GM21528 (cell line): ENCODE data around the gene SKOR1.

Source experiments
- ATAC-seq: cut with Tn5 transposase; IDR thresholded peaks from one replicate; pipeline ENCODE4 v1.9.1; 2021; ENCODE audit warnings: mild to moderate bottlenecking, moderate library complexity; ENCODE audit not compliant: unreplicated experiment, low FRiP score

Gene SKOR1

DNA sequence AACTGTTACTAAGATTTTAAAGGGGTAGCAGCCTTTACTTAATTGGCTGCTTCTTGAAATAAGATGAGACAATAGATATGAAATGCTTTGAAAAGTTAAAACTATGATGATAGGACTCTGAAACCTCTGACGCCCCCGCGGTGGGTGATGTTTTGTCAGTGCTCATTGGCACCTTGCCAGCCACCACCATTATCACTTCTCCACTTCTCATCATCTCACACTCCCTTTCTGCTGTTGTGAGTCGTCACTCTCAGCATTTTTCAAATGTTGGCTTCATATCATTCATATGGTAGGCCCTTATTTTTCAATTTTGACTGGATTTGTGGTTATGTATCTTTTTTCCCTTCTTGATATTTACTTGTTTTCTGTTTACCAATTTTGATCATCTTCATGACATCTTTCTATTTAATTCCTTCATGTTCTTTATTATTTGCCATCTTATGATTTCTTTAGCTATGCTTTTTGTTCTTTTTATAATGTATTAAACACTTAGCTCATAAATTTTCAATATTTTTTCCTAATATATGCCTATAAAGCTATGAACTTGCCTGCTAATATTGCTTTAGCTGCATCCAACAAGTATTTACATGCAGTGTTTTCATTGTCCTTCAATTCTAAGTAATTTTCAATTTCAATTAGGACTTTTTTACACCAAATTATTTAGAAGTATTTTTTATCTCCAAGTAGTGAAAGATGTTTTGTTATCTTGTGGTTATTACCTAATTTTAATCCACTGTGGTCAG, 30.3 kb upstream of the SKOR1 start:
- ATAC-seq, result no peak

DNA sequence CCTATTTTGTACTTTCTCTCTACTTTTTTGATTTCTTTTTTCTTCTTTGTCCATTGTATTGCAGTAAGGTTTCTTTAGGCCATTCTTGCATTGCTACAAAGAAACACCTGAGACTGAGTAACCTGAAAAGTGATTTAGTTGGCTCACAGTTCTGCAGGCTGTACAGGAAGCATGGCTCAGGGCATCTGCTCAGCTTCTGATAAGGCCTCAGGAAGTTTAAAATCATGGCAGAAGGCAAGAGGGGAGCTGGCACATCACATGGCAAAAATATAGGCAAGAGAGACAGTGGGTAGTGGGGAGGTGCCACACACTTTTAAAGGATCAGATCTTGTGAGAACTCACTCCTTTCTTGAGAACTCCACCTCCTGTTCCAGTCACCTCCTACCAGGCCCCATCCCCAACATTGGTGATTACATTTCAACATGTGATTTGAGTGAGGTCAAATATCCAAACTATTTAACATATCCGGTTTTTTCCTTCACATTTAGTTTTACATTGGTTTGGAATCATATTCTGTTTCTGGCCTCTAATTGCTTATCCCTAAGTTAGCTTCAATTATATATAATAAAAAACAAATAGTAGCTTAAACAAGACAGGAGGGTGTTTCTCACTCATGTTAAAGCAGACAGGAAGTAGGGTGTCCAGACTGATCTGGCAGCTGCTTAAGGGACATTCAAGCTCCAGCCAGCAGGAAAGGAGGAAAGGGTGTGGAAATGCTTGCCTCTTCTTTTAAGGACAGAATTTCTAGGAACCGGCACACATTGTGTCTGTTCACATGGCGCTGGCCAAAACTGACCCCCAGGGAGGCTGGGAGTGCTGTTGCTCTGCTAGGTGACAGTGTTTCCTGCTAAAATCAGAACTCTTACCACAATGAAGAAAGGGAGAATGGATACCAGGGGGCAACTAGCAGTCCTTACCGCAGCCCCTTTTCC, 28.8 kb upstream of the SKOR1 start:
- no peak for ATAC-seq

DNA sequence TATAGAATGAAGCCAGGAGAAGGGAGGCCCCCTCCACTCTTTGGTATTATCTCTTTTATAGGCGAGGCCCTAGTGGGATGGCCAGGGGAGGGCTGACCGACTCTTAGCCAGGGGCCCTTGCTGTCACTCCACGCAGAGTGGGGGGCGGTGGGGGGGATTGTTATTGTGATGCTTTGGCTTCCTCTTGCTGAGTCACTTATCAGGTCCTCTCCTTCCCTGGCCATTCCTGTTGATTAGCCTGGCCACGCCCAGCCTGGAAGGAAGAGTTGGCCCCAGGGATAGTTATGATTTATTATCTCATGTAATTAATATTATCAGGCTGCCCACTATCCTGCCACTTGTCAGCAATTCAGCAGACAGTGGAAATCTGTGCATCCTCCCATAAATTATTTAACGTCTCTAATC, 25.5 kb upstream of the SKOR1 start:
- no peak for ATAC-seq

DNA sequence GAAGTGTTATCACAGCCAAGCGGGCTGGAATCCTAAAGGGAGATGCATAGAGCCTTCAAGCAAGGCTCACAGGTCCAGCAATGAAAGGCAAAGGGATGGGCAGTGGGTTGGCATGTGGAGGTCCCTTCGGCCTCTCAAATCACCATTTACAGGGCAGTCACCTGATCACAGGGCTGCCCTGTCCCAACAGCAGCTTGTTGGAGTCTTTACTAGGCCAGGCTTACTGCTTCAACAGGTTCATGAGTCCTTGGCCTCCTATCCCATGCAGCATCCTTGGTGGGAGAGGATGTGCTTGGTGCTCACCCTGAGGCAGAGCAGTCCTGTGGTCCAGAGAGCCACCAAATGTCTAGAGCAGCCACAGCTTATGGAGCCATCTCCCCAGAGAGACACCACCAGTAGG, 24.2 kb upstream of the SKOR1 start:
- no peak for ATAC-seq

DNA sequence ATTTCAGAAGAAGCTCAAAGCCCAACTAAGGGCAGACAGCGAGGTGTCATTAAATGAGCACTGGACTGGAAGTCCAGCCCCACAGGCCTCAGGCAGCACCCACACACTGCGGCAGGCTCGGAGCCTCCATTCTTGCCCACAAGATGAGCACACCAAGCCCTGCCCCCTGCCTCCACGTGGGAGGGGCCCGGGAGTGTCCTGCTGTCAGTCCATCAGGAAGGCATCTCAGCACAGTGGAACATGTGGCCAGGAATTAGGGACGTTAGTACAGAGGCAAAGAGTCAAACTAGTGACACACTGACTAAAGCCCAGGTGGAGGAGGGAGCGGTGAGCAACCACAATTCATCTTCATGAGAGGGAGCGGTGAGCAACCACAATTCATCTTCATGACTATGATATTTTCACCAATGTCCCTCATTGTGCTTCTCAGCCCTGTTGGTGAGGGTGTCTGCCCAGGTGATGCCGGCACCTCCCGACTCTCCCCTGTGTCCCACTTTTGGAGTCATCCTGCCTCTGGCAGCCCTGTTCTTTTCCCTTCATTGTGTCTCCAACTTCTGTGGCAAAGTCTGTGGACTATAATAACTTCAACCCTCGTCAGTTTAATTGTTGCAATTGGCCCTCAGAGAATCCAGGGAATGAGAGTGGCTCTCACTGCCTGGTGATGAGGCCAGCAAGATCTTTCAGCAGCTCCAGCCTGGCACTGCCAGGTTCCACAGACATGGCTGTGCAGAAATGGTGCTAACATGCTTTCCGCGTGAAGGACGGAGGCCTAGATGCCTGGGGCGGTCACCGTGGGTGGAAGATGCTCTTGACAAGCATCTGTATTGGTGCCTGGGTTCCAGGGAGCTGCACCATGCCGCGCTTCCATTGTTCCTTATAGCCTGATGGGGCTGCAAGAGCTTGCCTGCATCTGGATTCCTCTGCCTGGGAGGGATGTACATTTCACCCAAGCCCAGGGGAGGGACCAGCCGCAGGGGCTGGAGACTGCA, 23.1 kb upstream of the SKOR1 start:
- no peak for ATAC-seq

DNA sequence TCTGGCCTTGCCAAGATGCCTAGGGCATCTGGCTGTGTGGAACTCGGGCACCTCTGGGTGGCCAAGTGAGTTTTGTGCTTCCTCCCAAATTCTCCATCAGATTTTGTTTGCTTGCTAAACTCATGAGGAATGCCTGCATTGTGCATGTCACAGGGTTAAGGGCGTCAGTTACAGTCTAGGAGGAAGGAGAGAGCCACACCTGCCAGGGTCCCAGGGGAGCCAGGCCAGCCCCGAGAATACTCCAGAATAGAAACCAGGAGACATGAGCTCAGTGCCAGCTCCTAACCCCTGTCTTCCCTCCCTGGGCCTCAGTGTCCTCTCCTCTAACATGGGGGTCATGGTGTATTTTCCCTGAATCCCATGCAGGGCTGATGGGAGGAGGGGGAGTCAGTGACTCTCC, 22.0 kb upstream of the SKOR1 start:
- ATAC-seq, result no peak

DNA sequence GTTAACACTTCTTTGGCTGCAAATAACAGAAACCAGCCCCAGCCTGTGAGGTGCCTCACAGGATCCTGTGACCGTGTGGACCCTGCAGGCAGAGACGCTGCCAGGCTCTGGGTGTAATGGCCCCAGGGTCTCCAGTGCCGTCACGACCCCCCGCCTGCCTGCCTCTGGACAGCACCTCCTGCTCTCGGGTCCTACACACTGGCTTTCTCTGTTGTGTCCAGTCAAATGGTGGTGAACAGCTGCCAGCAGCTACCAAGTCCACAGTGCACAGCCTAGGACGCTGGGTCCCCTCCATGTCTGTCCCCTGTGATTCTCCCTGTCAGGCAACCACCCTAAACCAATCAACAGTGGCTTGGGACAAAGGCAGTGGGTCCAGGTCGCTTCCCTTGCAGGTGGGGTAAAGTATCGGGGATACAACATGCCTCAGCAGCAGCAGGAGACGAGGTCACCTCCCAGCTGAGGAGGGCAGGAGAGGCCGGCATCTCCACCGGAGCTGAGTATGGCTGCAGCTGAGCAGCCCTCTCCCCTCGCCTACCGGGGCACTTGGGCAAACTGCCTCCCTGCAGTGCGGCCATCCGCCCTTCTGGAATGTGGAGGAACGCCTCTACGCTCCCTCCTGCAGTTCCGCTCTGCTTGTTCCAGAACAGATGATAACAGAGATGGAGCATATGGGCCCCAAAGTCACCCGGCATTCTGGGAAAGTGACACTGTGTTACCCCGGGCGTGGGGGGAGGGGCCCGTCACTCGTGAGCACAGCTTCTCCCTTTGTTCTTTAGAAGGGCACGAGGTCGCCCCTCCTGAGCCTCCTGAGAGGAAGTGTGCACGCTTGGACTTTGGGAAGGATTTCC, 21.1 kb upstream of the SKOR1 start:
- no peak for ATAC-seq

DNA sequence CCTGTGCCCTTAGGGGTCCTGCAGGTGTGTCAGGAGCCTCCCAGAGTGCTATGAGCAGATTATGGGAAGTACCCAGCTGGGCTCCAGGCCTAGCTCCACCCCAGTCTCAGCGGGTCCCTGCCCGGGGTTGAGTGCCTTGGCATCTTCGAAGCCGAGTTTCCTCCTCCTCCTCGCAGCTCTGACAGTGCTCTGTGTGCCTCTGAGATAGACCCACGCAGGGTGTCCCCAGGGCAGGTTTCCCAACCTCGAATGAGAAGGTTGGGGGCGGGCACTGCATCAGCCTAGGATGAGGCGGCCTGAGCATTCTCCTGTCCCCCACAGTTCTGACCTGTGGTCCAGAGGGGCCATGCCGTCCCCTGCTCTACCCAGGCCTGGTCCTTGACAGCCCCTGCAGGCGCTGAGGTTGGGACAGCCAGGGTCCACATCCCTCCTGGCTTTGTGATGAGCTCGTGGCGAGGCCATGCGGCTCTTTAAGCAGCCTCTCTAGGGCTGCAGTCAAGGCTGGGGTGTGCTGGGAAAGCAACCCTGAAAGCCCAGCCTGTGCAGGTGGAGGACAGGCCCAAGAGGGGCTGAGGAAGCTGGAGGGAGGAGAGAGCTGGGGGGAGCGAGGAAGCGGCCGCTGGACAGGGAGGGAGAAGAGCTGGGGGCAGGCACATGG, 20.2 kb upstream of the SKOR1 start:
- ATAC-seq, result no peak

DNA sequence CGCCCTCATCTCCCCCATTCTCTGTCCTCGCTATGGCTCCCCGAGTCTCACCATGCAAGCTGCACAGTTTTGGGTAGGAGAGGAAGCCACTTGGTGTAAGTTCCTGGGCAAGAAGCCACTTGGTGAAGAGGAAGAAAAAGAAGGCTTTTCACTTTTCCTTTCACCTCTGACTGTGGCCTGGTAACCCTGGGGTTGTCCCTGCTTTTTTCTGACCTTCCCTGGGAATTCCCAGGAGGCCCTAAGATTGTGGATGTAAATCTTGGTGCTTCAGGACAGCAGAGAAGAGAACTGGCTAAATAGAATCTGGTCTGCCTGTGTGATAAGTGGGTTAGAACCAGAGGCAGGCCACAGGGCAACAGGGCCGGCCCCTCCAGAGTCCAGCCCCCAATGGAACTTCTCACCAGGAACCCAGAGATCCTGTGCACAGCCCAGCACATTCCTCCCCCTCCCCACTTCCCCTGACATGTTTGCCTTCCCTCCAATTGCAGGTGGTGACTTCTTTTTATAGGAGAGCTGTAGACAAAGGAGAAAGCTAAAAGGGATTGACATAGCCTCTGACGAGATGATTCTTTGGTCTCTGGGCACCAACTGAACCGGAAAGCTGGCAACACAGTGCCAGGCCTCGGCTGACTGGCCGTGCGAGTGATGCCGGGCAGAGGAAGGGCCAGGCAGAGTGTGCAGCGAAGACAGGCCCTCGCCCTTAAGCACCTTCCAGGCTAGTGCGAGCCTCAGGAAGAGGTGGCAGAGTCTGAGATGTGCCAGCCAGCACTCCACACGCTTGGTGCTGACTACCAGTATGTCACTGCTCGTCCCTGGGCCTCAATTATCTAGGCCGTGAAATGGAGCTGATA, 19.4 kb upstream of the SKOR1 start:
- no peak for ATAC-seq

DNA sequence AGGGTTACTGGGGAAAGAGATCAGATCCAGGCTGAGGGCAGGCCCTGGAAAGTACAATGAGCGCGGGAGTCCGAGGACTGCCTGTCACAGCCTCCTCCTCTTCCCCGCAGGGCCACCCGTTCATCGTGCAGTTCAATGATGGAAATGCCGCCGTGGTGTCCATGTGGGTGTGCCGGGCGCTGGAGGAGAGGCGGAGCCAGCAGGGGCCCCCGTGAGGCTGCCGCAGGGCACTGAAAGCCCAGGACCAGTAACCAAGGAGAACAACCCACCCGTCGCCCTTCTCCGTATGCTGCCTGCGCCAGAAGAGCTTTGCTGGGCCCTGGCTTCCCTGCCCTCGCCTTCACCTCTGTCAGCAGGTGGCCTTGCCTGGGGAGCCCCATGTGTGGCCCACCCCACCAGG, 18.8 kb upstream of the SKOR1 start:
- no peak for ATAC-seq

DNA sequence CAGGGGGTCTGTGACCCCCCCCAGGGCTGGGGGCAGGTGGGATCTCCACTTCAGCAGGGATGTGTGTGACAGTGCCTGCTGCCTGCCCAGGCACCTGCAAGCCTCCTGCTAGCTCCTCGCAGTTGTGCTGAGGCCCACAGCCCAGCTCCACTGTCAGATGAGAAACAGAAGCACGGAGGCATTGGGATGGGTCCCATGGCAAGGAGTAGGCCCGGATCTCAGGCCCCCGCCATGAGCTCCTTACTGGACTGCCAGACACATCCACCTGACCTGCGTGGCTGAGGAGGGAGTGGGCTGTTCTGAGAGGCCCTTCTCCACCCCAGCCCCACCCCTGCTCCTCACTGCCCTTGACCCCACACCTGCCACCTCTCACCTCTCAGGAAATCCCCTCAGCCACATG, 18.2 kb upstream of the SKOR1 start:
- no peak for ATAC-seq

DNA sequence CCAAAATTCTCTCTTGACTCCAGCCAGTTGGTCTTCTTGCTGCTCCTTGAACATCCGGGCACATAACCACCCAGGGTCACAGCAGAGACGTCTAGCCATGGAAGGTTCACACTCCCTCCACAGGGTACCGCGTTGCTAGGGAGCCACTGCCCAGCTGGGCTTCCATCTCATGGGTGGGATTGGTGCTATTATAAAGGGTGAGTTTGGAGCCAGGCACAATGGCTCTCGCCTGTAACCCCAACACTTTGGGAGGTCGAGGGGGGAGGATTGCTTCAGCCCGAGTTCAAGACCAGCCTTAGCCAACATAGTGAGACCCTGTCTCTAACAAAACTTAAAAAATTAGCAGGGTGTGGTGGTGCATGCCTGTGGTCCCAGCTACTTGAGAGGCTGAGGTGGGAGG, 17.5 kb upstream of the SKOR1 start:
- no peak for ATAC-seq

DNA sequence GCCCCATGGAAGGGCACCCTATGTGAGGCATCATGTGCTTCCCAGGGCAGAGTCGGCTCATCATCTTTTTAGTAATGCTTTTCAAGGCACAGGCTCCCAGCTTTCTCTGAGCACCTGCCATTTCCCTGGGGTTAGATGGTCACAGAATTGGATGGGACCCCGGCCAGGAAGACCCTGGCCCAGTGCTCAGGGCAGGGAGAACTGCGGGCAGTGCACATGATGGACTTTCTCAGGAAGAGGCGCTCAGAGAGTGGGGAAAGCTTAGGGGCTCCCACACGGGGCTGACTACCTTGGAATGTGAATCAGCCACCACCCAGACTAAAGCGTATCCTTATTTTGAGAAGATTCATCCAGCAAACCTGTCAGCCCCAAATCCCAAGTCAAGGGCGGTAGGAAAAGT, 16.5 kb upstream of the SKOR1 start:
- ATAC-seq, result no peak

DNA sequence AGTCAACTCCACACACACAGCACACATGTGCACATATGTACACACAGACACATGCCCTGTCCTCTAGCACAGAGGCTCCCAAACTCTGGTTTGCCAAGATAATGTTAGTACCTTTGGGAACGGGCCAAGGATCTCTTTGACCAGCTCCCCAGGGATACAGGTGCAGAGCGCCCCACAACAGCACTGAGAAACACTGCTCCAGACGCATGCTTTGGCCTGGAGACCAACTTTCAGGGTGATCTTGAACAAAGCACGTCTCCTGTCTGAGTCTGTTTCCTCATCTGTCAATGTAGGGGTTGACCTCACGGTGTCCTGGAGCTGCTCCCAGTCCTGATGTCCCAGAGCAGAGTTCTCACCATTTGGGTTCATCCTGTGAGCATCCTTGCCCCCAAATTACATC, 15.9 kb upstream of the SKOR1 start:
- no peak for ATAC-seq

DNA sequence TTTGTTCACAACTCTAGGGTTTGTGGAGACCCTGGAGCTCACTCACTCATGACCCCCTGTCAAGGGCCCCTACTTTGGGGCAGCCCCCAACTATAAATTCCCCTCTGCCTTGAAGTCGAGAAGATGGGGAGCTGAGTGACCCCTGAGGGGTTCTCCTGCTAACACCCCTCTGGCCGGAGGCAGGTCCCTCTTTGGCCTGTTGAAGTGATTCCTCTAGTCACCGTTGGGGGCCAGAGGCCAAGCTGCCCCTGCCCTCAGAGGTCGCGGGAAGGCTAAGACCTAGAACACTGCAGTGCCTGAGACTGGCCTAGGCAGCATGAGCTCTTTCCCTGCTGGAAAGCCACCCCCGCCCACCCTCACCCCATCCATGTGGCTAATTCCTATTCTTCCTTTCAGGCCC, 15.4 kb upstream of the SKOR1 start:
- ATAC-seq, result no peak

DNA sequence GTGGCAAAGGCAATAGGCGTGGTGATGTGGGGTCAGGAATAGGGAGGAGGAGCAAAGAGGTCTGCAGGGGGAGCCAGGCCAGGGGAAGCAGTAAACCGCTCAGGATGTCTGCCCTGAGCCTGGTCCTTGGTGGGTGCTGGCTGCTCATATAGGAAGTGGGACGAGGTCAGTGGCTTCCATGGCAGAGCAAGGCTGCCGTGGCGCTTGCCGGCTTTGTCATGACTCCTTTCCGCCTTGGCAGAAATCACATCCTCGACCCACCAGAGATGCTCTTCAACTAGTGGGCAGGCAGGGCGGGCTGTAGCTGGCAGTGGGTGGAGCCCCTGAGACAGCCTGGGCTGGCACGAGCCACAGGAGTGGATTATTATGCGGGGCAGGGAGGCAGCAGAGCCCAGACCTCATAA, 13.1 kb upstream of the SKOR1 start:
- ATAC-seq, result no peak

DNA sequence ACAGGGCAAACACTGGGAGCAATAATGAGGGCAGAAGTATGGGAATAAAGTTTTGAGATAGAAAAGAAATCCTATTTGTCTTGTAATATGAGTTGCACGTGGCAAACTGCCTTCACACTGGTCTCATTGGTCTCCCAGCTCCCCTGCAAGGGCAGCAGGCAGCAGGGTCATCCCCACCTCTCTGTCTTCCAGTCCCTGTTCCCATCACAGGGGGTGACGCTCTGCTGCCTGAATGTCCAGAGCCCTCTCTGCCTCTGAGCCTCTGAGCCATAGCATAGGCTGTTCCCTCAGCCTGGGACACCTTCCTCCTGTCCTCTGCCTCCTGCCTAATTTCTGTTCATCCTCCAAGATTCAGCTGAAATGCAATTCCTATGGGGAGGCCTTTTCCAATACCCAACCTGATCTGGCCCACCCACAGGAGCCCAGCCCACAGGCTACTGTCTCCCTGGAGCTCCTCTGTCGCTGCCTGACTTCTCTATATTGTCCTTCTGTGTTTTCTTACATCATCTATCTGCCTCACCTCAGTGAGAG, 12.1 kb upstream of the SKOR1 start:
- no peak for ATAC-seq

DNA sequence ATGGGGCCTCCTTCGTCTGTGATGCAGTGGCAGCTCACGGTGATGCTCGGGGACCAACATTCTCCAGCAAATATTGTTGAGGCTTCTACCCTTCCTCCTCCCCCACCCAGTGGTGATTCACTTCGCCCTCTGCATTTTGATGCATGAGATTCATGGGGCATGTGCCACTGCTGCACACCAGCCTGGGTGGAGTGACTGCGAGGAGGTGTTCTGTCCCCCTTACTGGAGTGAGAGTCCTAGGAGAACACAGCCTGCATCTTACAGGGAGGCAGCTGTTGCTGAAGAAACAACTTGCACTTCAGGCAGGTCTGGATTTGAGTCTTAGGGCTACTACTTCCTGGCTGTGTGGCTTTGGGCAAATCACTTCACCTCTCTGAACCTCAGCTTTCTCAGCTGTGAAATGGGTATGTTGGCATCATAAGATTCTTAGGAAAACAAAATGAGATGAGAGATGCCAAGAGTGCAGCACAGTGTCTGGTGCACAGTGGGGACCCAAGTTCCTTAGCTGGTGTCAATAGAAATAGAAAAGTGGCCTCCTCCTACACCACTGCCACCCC, 10.2 kb upstream of the SKOR1 start:
- ATAC-seq, result no peak
